IPS-18a (cell line): Measurements from ENCODE around the gene TNRC6B.

ENCODE experiments used
- H3K27ac ChIP-seq: one replicate; pipeline ENCODE4 v1.5.1; 2013; ENCODE audit warnings: low read length
- H3K27me3 ChIP-seq: one replicate; pipeline ENCODE4 v1.6.1; 2013; ENCODE audit warnings: mild to moderate bottlenecking, low read length; ENCODE audit not compliant: control insufficient read depth, insufficient read depth
- H3K36me3 ChIP-seq: one replicate; pipeline ENCODE4 v1.6.1; 2013; ENCODE audit warnings: low read depth, low read length; ENCODE audit not compliant: control insufficient read depth
- H3K4me1 ChIP-seq: one replicate; pipeline ENCODE4 v1.6.1; 2013; ENCODE audit warnings: low read depth, low read length; ENCODE audit not compliant: control insufficient read depth
- H3K4me3 ChIP-seq: one replicate; pipeline ENCODE4 v1.5.1; 2013; ENCODE audit warnings: low read length
- H3K9ac ChIP-seq: one replicate; pipeline ENCODE4 v1.6.1; 2013; ENCODE audit warnings: mild to moderate bottlenecking, low read length, moderate library complexity
- H3K9me3 ChIP-seq: one replicate; pipeline ENCODE4 v1.6.1; 2013; ENCODE audit warnings: low read depth, low read length; ENCODE audit not compliant: control insufficient read depth

TNRC6B gene

DNA sequence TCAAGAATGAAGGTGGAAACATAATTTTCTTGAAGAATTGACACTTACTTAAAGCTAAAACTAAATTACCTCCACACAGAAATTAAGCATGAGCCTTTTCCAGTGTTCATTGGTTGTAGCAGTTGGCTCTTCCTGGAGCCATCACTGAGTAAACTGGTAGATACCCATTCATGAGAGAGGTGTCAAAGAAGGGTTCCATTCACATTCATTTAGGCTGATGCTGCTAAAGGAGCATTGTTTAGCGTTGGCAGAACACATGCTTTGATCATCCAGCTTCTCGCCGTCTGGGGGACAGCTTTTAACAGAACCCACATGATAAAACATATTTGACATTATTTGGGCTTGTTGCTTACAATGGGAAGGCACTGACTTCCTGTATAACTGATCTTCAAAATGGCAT is 71.6 kb downstream of the TNRC6B start:
- H3K27ac ChIP-seq = no peak overlapping the region
- H3K36me3 ChIP-seq = peaks cover 18% of the 10 kb centered on the region
- no peak overlapping the region for H3K4me3 ChIP-seq
- H3K9me3 ChIP-seq = no peaks in the 10 kb centered on the region
- peaks cover 7% of the 10 kb centered on the region for H3K4me1 ChIP-seq
- no peak overlapping the region for H3K9ac ChIP-seq
- no peaks in the 10 kb centered on the region for H3K27me3 ChIP-seq

DNA sequence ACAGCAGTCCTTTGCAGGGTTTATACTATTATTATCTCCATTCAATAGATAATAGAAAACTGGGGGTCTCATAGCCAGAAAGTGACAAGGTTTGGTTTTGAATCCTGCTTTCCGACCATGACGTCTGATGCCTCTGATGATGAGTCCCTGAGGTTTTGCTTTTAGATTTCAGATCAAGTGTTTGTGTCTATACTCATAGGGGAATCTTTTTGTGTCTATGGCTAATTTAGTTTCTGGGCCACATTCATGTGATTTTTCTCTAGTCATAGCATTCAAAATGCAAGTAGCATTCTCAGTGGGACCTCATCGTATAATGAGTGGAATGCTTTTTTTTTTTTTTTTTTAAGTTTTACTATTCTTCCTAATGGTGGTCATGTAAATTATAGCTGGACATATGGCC is 72.9 kb downstream of the TNRC6B start:
- Histone ChIP-seq H3K36me3 (peaks cover 18% of the 10 kb centered on the region), H3K9ac (no peak overlapping the region), H3K4me3 (no peak overlapping the region), H3K27me3 (no peaks in the 10 kb centered on the region), H3K27ac (no peak overlapping the region), H3K9me3 (no peaks in the 10 kb centered on the region), H3K4me1 (peaks cover 7% of the 10 kb centered on the region)

DNA sequence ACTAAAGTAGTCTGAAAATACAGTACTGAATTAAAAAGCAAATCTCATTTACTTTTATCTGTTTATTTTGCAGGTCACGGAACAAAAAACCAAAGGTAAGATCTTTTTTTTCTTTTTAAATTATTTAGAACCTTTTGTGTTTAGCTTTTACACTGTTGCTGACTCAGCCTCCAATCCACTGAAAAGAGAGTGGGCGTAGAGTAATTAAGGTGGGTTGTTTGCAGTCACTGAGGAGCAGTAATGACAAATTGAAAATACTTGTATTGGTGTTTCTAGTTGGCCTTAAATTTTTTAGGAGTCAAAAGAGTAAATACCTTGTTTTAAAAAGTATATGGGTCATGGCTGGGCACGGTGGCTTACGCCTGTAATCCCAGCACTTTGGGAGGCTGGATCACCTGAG is 73.4 kb downstream of the TNRC6B start:
- no peak overlapping the region for H3K4me3 ChIP-seq
- no peaks in the 10 kb centered on the region for H3K27me3 ChIP-seq
- no peaks in the 10 kb centered on the region for H3K9me3 ChIP-seq
- no peak overlapping the region for H3K27ac ChIP-seq
- no peak overlapping the region for H3K9ac ChIP-seq
- H3K4me1 ChIP-seq = peaks cover 7% of the 10 kb centered on the region
- H3K36me3 ChIP-seq = peaks cover 18% of the 10 kb centered on the region

DNA sequence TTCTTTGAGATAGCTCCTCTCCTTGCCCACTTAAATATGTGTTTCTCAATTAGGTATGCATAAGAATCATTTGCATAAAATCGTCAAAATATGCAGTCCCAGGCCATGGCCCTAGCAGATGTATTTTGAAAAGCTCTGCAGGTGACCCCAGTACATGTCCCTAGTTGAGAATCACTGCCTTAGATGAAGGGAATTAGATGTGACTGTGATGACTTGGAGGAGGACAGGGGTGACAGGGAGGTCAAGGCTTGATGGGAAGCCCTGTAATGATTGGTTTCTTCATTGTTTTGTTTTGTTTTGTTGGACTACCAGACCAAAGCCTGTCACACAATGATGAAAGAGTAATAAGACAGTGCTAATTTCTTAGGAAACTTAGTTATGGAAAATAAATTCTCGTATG is 74.4 kb downstream of the TNRC6B start:
- Histone ChIP-seq H3K27me3 (no peaks in the 10 kb centered on the region), H3K27ac (no peak overlapping the region), H3K4me1 (peaks cover 4% of the 10 kb centered on the region), H3K9me3 (no peaks in the 10 kb centered on the region), H3K9ac (no peak overlapping the region), H3K36me3 (peaks cover 13% of the 10 kb centered on the region), H3K4me3 (no peak overlapping the region)

DNA sequence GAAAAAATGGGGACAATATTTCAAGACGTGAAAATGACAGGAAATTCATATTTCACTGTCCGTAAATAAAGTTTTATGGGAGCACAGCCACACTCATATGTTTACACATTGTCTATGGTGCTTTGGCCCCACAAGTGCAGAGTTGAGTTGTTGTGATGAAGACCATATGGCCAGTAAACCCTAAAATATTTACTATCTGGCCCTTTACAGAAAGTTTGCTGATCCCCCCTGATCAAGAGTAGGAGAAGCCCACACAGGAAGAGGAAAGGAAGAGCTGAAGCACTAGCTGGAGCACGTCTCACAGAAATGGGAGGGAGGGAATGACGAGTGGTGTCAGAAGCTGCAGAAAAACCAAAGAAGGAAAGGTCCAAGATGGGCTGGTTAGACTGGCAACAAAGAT is 78.8 kb downstream of the TNRC6B start:
- Histone ChIP-seq H3K9me3 (no peaks in the 10 kb centered on the region), H3K4me3 (no peak overlapping the region)

DNA sequence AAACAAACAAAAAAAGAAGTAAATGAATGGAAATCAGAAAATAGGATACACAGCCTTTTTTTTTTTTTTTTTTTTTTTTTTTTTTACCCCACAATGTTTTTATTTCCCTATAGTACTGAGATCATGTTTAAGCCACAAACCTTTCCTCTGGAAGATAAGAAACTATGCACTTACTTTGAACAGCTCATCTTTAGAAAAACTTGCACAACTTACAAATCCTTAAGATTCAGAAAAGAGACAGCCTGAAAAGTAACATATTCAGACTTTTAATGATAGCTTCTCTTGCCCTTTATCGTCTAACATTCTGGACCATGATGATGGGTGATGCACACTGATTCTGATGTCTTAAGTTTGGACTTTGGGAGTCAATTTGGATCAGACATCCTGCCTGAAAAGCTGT is 80.3 kb downstream of the TNRC6B start:
- Histone ChIP-seq H3K4me3 (no peak overlapping the region), H3K9me3 (no peaks in the 10 kb centered on the region), H3K27ac (no peak overlapping the region), H3K36me3 (peaks cover 10% of the 10 kb centered on the region), H3K4me1 (no peaks in the 10 kb centered on the region), H3K9ac (no peak overlapping the region), H3K27me3 (no peaks in the 10 kb centered on the region)

More for the DNA sequence above, 78.8 kb downstream of the TNRC6B start:
- Histone ChIP-seq H3K36me3 (peaks cover 10% of the 10 kb centered on the region), H3K4me1 (no peaks in the 10 kb centered on the region), H3K27me3 (no peaks in the 10 kb centered on the region), H3K9ac (no peak overlapping the region), H3K27ac (no peak overlapping the region)

DNA sequence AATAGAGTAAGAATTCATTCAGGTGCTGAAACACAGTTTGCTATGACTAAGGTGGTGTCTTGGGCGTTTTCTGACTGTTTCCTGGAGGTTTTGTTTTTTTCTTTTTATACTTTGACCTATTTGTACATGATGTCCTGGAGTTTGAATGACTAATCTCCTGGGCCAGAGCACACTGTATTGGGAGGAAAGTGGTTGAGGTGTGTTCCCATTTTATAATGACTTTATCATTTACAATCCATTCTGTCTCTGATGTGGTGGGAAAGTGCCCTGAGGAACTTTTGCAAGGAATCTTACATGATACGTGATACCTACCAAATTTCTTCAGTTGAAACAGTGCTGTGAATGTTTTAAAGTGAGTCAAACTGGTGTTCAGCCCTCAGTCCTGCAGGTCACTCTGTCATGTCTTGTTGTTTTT is 80.8 kb downstream of the TNRC6B start:
- no peaks in the 10 kb centered on the region for H3K27me3 ChIP-seq
- no peak overlapping the region for H3K27ac ChIP-seq
- no peaks in the 10 kb centered on the region for H3K9me3 ChIP-seq
- H3K36me3 ChIP-seq = peaks cover 8% of the 10 kb centered on the region
- no peaks in the 10 kb centered on the region for H3K4me1 ChIP-seq
- H3K4me3 ChIP-seq = no peak overlapping the region
- no peak overlapping the region for H3K9ac ChIP-seq

DNA sequence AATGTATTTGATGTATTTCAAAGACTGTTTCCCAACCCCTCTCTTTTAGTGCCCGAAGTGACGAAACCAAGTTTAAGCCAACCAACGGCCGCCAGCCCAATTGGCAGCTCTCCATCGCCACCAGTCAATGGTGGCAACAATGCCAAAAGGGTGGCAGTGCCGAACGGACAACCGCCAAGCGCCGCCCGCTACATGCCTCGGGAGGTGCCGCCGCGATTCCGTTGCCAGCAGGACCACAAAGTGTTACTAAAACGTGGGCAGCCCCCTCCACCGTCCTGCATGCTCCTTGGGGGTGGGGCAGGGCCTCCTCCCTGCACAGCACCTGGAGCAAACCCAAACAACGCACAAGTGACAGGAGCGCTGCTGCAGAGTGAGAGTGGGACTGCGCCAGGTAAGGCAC is 84.1 kb downstream of the TNRC6B start:
- H3K9ac ChIP-seq = no peak overlapping the region
- no peaks in the 10 kb centered on the region for H3K4me1 ChIP-seq
- no peak overlapping the region for H3K4me3 ChIP-seq
- no peak overlapping the region for H3K27ac ChIP-seq
- H3K9me3 ChIP-seq = no peaks in the 10 kb centered on the region
- peaks cover 37% of the 10 kb centered on the region for H3K36me3 ChIP-seq
- no peaks in the 10 kb centered on the region for H3K27me3 ChIP-seq

DNA sequence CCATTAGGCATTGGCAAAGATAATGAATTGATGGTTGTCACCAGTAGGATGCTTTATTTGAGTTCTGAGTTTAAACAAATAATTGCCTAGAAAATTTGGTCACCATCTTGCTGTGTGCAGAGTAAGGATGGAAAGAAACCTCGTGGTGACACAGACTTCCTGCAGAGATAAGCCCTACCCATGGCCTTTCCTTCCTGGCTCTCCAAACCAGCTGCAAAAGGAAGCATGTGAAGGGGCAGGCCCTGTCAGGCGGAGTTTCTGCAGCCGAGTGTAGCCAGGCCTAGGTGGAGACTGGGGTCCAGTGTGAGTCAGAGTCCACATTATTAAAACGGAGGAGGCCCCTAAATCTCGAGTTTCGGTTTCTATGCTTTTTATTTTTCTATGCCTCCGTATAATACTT is 85.5 kb downstream of the TNRC6B start:
- no peak overlapping the region for H3K27ac ChIP-seq
- peaks cover 46% of the 10 kb centered on the region for H3K36me3 ChIP-seq

DNA sequence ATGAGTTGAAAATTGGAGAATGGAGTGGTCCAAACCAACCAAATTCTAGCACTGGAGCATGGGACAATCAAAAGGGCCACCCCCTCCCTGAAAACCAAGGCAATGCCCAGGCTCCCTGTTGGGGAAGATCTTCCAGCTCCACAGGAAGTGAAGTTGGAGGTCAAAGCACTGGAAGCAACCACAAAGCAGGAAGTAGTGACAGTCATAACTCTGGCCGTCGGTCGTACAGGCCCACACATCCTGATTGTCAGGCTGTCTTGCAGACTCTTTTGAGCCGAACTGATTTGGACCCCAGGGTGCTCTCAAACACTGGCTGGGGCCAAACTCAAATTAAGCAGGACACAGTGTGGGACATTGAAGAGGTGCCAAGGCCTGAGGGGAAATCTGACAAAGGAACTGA is 88.1 kb downstream of the TNRC6B start:
- no peaks in the 10 kb centered on the region for H3K27me3 ChIP-seq
- no peak overlapping the region for H3K27ac ChIP-seq
- no peak overlapping the region for H3K4me3 ChIP-seq
- H3K9me3 ChIP-seq = no peaks in the 10 kb centered on the region
- no peak overlapping the region for H3K9ac ChIP-seq
- no peaks in the 10 kb centered on the region for H3K4me1 ChIP-seq
- peaks cover 49% of the 10 kb centered on the region for H3K36me3 ChIP-seq

More for the DNA sequence above, 85.5 kb downstream of the TNRC6B start:
- Histone ChIP-seq H3K27me3 (no peaks in the 10 kb centered on the region), H3K4me3 (no peak overlapping the region), H3K4me1 (no peaks in the 10 kb centered on the region), H3K9me3 (no peaks in the 10 kb centered on the region), H3K9ac (no peak overlapping the region)

DNA sequence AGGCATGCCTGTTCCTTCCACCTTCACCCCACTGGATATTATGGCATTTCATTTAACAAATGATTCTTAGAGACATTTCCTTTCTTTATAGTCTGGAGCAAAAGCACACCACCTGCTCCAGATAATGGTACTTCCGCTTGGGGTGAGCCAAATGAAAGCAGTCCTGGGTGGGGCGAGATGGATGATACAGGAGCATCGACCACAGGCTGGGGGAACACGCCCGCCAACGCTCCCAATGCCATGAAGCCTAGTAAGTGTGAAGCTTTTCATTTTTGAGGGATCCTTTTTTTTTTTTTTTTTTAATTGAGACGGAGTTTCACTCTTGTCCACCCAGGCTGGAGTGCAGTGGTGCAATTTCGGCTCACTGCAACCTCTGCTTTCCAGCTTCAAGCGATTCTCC is 92.3 kb downstream of the TNRC6B start:
- H3K36me3 ChIP-seq = peaks cover 71% of the 10 kb centered on the region
- H3K9me3 ChIP-seq = no peaks in the 10 kb centered on the region
- no peak overlapping the region for H3K27ac ChIP-seq
- no peaks in the 10 kb centered on the region for H3K27me3 ChIP-seq
- no peak overlapping the region for H3K4me3 ChIP-seq
- H3K4me1 ChIP-seq = no peaks in the 10 kb centered on the region
- no peak overlapping the region for H3K9ac ChIP-seq

DNA sequence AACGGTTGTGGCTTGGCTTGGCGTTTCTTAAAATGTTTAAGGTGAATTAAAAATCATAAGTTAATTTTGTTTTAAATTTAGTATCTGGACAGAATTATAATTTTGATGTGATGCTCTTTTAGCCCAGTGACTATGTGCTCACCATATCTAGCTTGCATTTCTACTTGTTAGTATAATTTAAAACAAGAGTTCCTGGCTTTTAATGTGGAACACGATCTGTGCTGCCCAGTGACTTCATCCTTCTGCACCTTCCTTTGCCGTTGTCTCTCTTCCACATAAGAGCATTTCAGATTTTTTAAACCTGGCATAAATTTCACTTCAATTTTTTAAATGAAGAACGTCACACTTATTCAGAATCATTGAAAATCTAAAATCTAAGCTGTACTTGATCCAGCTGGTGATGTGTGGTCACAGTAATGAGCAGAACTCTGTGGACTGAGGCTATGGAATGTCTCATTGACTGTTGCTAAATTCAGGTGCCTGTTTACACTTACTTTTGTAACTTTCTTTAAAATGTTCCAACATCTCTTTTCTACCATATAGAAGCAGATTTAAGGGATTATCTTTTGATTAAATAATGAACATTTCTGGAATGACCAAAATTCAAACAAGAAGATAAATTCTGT is 93.1 kb downstream of the TNRC6B start:
- H3K27ac ChIP-seq = no peak overlapping the region
- H3K4me3 ChIP-seq = no peak overlapping the region
- no peak overlapping the region for H3K9ac ChIP-seq
- no peaks in the 10 kb centered on the region for H3K4me1 ChIP-seq
- H3K36me3 ChIP-seq = peaks cover 67% of the 10 kb centered on the region
- no peaks in the 10 kb centered on the region for H3K9me3 ChIP-seq
- no peaks in the 10 kb centered on the region for H3K27me3 ChIP-seq
